ENCODE data around the gene LPP. TPM values are rescaled to one million over a fixed set of nuclear protein-coding genes. Genes with fewer than 3 reads are reported as not detected.
A peak's percentile ranks its signal among the peaks of the same experiment; 100 is the strongest.
"Not testable (repeated sequence)": the region's sequence is repeated elsewhere in the genome, so short reads cannot be mapped to it uniquely, and the experiment has no call there.

Gene LPP
- total RNA-seq, 1 experiment from 2014 or later: 148 TPM

DNA sequence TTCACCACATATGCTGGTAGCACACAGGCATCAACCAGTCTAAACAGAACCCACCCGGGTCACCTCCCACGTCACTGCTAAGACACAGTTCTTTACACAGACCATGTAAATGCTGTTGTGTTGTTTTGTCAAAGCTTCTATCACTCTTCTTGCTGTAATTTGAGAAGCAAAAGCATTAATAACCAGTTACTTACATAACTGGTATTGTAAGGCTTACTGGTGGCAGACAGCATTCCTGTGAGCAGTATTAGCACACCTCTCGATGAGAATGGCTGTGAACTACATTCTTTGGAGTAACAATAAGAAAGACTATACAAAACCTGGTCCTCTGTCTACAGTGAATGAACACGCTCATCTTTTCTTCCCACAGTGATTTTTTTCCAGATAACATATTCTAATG is 479.2 kb downstream of the LPP start:
- peak overlapping the region; percentile 17 for H3K4me2 ChIP-seq
- TF ChIP-seq, protein P1, sequence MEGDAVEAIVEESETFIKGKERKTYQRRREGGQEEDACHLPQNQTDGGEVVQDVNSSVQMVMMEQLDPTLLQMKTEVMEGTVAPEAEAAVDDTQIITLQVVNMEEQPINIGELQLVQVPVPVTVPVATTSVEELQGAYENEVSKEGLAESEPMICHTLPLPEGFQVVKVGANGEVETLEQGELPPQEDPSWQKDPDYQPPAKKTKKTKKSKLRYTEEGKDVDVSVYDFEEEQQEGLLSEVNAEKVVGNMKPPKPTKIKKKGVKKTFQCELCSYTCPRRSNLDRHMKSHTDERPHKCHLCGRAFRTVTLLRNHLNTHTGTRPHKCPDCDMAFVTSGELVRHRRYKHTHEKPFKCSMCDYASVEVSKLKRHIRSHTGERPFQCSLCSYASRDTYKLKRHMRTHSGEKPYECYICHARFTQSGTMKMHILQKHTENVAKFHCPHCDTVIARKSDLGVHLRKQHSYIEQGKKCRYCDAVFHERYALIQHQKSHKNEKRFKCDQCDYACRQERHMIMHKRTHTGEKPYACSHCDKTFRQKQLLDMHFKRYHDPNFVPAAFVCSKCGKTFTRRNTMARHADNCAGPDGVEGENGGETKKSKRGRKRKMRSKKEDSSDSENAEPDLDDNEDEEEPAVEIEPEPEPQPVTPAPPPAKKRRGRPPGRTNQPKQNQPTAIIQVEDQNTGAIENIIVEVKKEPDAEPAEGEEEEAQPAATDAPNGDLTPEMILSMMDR (conservative IDR thresholded peaks at IDR 0.05): no peak
- TF ChIP-seq EZH2 (IDR thresholded peaks at IDR 0.05; ENCODE audit: low read depth): no peak

DNA sequence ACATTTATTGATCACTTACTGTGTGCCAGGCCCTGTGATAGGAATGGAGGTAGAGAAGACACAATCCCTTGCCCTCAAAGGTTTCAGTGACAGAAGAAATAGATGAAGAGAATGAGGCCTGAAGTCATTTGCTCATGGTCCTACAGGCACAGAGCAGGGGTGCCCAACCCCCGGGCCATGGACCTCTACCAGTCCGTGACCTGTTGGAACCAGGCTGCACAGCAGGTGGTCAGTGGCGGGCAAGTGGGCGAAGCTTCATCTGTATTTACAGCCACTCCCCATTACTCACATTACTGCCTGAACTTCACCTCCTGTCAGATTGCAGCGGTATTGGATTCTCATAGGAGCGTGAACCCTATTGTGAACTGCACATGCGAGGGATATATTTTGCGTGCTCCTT is 480.3 kb downstream of the LPP start:
- DNase-seq: no peak
- no peaks in the 10 kb centered on the region for H3K79me2 ChIP-seq (ENCODE audit: low read depth)
- no peak overlapping the region for H3K27ac ChIP-seq
- intact Hi-C loops (cut with micrococcal nuclease; ENCODE audit: unreplicated experiment): no loop called here
- H3F3A ChIP-seq (ENCODE audit: insufficient read depth, low read depth): peaks cover 15% of the 10 kb centered on the region
- H3K4me3 ChIP-seq: no peak overlapping the region
- no peaks in the 10 kb centered on the region for H3K36me3 ChIP-seq (ENCODE audit: low read depth)
- H3K4me1 ChIP-seq (replicated peaks; ENCODE audit: insufficient read depth): peaks cover 22% of the 10 kb centered on the region
- ChIA-PET POLR2A (ENCODE audit: unreplicated experiment) (no interaction called here), CTCF (no interaction called here)
- no peaks in the 10 kb centered on the region for H4K20me1 ChIP-seq (ENCODE audit: insufficient read depth)
- H3K9me2 ChIP-seq (ENCODE audit: insufficient read depth): peaks cover 4% of the 10 kb centered on the region; the same call in 1 of the 2 replicates
- no peak for TF ChIP-seq EZH2 (IDR thresholded peaks at IDR 0.05; ENCODE audit: low read depth)
- TF ChIP-seq, protein P1 (conservative IDR thresholded peaks at IDR 0.05): no peak
- H3K27me3 ChIP-seq (ENCODE audit: insufficient read depth, low read depth): no peaks in the 10 kb centered on the region
- H3K9me3 ChIP-seq (ENCODE audit: insufficient read depth, low read depth): no peaks in the 10 kb centered on the region
- H3K4me2 ChIP-seq: no peak overlapping the region
- no TSS peak for BruUV-seq (replicated peaks)
- no peak overlapping the region for H2AFZ ChIP-seq

More for the DNA sequence above, 479.2 kb downstream of the LPP start:
- peaks cover 24% of the 10 kb centered on the region for H3K4me1 ChIP-seq (replicated peaks; ENCODE audit: insufficient read depth)
- ChIA-PET POLR2A (ENCODE audit: unreplicated experiment) (interaction anchor here (0.6 kb wide), 1 partner anchor 50 kb away, joined by 4 read pairs; no protein-coding TSS in a partner anchor), CTCF (no interaction called here)
- H3K79me2 ChIP-seq (ENCODE audit: low read depth): no peaks in the 10 kb centered on the region
- no peak overlapping the region for H2AFZ ChIP-seq
- no TSS peak for BruUV-seq (replicated peaks)
- H3F3A ChIP-seq (ENCODE audit: insufficient read depth, low read depth): peaks cover 15% of the 10 kb centered on the region
- peak; percentile 25 to 92 for DNase-seq
- H3K4me3 ChIP-seq: no peak overlapping the region
- H3K9me2 ChIP-seq (ENCODE audit: insufficient read depth): peaks cover 4% of the 10 kb centered on the region; the same call in 1 of the 2 replicates
- H3K9me3 ChIP-seq (ENCODE audit: insufficient read depth, low read depth): no peaks in the 10 kb centered on the region
- no peaks in the 10 kb centered on the region for H4K20me1 ChIP-seq (ENCODE audit: insufficient read depth)
- intact Hi-C loops (cut with micrococcal nuclease; ENCODE audit: unreplicated experiment): loop anchor here (2.0 kb wide), 1 partner anchor 46 kb away; no protein-coding TSS in a partner anchor
- no peaks in the 10 kb centered on the region for H3K36me3 ChIP-seq (ENCODE audit: low read depth)
- peak overlapping the region; percentile 15 for H3K27ac ChIP-seq
- no peaks in the 10 kb centered on the region for H3K27me3 ChIP-seq (ENCODE audit: insufficient read depth, low read depth)

DNA sequence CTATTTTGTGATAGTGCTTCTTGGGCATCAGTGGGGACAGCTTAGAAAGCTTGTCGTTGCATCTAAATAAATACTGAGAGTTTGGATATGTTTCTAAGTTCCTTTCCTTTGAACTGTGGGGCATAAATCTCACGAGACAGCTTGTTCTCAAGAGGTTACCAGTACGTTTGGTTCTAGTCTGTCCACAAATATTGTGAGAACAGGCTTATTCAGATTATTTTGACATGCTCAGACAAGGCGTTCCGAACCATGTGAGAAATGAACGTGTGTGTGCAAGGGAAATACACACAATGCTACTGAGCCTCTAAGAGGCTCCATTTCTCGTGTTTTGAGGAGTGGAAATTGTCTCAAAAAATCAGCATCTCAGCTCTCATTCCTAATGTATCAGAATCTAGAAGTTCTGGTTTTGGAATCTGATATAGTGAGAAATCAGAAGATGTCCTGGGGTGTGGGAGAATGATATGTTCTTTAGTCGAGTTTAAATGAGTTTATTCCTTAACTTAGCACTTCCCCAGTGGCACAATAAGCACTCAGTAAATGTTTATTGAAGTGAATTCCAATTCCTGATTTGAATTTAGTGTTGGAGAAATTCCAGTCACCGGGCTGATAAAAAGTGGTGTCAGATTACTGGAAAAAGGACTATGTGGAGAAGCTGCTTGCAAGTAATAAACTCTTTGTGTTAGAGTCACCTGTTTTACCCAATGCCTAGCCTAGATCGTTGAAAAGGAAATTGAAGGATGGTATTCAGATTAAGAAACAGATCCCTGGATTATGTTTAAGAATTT is 481.5 kb downstream of the LPP start:
- ChIA-PET POLR2A (ENCODE audit: unreplicated experiment) (no interaction called here), CTCF (no interaction called here)
- DNase-seq: peak; percentile 11 to 35
- Histone ChIP-seq H3K4me3 (no peak overlapping the region), H3K9me2 (ENCODE audit: insufficient read depth) (peaks cover 4% of the 10 kb centered on the region; the same call in 1 of the 2 replicates), H2AFZ (no peak overlapping the region), H3K4me2 (no peak overlapping the region), H3F3A (ENCODE audit: insufficient read depth, low read depth) (peaks cover 15% of the 10 kb centered on the region), H3K36me3 (ENCODE audit: low read depth) (no peaks in the 10 kb centered on the region), H3K27me3 (ENCODE audit: insufficient read depth, low read depth) (no peaks in the 10 kb centered on the region), H3K4me1 (replicated peaks; ENCODE audit: insufficient read depth) (peaks cover 22% of the 10 kb centered on the region), H4K20me1 (ENCODE audit: insufficient read depth) (no peaks in the 10 kb centered on the region), H3K79me2 (ENCODE audit: low read depth) (no peaks in the 10 kb centered on the region), H3K27ac (no peak overlapping the region), H3K9me3 (ENCODE audit: insufficient read depth, low read depth) (no peaks in the 10 kb centered on the region)
- intact Hi-C loops (cut with micrococcal nuclease; ENCODE audit: unreplicated experiment): no loop called here
- TF ChIP-seq, protein P1 (conservative IDR thresholded peaks at IDR 0.05): no peak
- no peak for TF ChIP-seq EZH2 (IDR thresholded peaks at IDR 0.05; ENCODE audit: low read depth)
- BruUV-seq (replicated peaks): no TSS peak

DNA sequence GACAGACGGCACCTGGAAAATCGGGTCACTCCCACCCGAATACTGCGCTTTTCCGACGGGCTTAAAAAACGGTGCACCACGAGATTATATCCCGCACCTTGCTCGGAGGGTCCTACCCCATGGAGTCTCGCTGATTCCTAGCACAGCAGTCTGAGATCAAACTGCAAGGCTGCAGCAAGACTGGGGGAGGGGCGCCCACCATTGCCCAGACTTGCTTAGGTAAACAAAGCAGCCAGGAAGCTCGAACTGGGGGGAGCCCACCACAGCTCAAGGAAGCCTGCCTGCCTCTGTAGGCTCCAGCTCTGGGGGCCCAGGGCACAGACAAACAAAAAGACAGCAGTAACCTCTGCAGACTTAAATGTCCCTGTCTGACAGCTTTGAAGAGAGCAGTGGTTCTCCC is 482.3 kb downstream of the LPP start:
- intact Hi-C loops (cut with micrococcal nuclease; ENCODE audit: unreplicated experiment); H3K4me3 ChIP-seq; H3K36me3 ChIP-seq (ENCODE audit: low read depth); H3K27me3 ChIP-seq (ENCODE audit: insufficient read depth, low read depth); H3K4me2 ChIP-seq; H3K9me2 ChIP-seq (ENCODE audit: insufficient read depth); H2AFZ ChIP-seq; H3K9me3 ChIP-seq (ENCODE audit: insufficient read depth, low read depth); POLR2A ChIA-PET (ENCODE audit: unreplicated experiment); DNase-seq; H4K20me1 ChIP-seq (ENCODE audit: insufficient read depth); H3K79me2 ChIP-seq (ENCODE audit: low read depth); CTCF ChIA-PET; H3K27ac ChIP-seq; BruUV-seq (replicated peaks): not testable (repeated sequence)
- Histone ChIP-seq H3F3A (ENCODE audit: insufficient read depth, low read depth) (peaks cover 15% of the 10 kb centered on the region), H3K4me1 (replicated peaks; ENCODE audit: insufficient read depth) (peaks cover 22% of the 10 kb centered on the region)

All from PC-9 (cell line).